HG03280 (cell line): ENCODE results near the gene CACNA1S.

Experiments
- ATAC-seq: cut with Tn5 transposase; IDR thresholded peaks from one replicate; pipeline ENCODE4 v1.9.1; 2021; ENCODE audit warnings: mild to moderate bottlenecking, moderate library complexity; ENCODE audit not compliant: unreplicated experiment

The CACNA1S gene

GRCh38 chr1:201016943-201017827 lies 95.0 kb downstream of the CACNA1S start:
- ATAC-seq = no peak

DNA sequence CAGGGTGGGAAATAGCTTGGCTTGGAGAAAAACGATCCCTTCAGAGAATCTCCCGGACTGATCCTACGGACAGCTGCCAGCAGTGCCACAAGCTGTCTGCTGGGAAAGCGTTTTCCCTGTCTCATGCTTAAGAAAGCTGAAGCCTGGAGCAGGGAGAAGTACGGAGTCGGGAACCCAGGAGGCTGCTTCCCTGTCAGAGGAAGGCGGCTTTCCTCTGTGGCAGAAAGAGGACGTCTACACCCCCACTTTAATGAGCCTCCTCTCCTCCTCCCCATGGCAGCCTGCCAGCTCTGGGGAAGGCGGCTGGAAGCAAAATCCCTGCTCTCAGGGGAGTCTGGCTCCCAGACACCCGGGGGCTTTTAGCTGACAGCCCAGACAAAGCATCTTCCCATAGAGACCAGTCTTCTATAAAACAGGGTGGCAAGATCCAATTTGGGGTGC lies 96.0 kb downstream of the CACNA1S start:
- no peak for ATAC-seq

DNA sequence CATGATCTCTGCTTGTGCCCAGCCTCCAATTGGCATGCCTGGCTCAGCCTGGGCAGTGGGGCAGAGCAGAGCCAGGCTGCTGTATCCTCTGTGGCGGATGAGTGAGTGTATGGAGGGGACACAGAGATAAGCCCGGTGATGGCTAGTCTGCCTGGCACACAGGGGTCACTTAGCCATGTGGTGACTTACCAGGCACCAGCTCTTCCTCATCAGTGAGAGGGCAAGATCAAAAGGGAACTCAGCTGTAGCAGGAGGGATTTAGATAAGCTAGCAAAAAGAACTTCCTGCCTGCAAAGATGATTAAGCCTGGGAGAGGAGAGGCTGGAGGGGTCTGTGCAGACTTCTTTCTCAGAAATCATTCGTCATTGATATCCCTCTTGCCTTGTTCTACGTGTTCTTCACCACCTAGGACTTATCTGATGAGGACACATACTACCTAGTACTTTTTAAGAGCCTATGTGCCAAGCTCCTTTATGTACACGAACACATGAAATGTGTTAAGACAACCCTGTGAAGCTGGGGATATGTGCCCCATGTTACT lies 96.6 kb downstream of the CACNA1S start:
- no peak for ATAC-seq

- no peak for ATAC-seq
These were observed 97.4 kb downstream of the CACNA1S start for GRCh38 chr1:201014816-201015200.

GRCh38 chr1:201013991-201014815 lies 98.0 kb downstream of the CACNA1S start:
- no peak for ATAC-seq

GRCh38 chr1:201013031-201013485 lies 99.2 kb downstream of the CACNA1S start:
- ATAC-seq = no peak

DNA sequence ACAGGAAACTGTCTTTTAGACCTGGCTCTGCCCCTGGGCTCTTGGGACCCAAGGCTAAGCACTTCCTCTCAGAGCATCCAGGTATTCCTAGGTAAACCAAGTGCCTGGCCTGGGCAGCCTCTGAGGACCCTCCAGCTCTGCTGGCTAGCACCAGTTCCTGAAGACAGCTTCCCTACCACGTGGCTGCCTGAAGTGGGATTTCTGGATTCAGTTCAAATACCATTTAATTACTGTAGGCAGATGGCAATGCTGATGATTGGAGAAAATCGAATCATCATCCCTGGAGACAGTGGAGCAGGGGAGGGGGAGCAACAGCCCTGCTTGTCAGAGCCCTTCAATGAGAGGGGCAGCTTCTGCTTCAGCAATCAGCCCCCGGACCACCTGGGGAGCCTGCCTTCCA lies 100.6 kb downstream of the CACNA1S start:
- ATAC-seq = no peak

GRCh38 chr1:201009962-201010645 lies 102.1 kb downstream of the CACNA1S start:
- no peak for ATAC-seq

DNA sequence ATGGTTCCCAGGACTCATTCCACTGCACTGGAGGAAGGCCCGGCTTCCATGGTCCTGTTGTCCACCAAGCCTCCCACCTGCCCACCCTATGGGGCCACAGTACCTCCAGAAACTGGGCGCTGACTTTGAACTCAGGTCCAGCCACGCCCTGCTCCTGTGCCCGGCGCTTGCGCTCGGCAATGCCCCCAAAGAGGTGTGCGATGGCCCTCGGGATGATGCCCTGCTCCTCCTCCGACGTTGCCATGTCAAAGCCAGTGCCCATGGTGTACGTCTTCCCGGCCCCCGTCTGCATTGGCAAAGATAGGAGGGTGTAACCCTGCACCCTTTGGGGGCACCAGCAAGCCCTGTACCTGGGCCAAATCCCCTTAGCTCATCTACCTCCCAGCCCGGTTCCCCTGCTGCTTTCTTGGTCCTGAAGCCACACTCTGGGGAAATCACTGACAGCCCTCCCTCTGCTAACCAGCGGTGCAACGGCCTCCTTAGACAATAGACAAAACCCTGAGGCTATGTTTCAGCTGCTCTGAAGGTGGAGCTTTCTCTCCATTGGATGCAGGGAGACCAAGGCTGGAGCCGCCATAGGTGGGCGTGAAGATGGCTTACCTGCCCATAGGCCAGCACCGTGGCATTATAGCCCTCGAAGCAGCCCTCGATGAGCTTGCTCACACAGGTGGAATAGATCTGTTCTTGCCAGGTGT lies 103.4 kb downstream of the CACNA1S start:
- ATAC-seq = no peak

DNA sequence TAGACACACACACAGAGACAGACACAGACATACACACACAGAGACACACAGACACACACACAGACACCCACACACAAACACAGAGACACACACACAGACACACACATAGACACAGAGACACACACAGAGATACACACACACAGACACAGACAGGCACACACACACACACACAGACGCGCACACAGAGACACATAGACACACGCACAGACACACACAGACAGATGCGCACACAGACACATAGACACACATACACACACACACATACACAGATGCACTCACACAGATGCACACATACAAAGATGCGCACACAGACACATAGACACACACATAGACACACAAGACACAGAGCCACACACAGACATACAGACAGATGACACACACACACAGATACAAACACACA lies 104.7 kb downstream of the CACNA1S start:
- ATAC-seq = no peak

DNA sequence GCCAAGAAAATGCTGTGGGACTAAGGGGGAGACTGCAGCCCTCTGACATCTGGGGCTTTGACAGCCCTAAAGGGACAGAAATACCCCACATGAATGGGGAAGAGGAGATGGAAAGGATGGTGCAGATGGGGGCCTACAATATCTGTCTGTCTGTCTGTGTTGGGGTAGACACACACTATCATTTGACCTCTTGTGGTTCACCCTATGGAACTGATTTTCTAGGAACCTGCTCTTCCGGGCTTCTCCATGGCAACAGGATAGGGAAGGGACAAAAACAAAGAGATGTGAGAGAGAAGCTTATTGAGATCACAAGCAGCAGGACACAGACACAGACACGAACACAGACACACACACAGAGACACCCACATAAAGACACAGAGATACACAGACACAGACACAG lies 105.8 kb downstream of the CACNA1S start:
- ATAC-seq = no peak

GRCh38 chr1:201004732-201005131 lies 107.5 kb downstream of the CACNA1S start:
- ATAC-seq = no peak

DNA sequence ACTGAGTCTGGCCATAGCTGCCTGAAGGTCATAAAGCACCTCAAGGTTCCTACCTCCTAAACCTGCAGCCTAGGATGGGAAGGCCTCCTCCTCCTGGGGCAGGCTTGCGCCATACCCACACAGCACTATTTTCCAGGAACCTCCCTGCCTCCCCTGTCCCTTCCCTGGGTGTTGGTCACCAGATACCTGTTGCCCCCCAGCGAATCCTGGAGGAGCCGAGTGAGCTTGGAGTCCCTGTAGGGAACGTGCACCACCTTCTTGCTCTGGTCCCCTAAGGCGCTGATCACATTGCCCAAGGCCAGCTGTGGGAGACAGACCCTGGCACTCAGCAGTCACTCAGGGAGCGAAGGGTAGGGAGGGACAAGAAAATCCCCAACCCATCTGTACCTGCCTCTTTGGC lies 108.1 kb downstream of the CACNA1S start:
- ATAC-seq = no peak

GRCh38 chr1:201002510-201002909 lies 109.7 kb downstream of the CACNA1S start:
- no peak for ATAC-seq

DNA sequence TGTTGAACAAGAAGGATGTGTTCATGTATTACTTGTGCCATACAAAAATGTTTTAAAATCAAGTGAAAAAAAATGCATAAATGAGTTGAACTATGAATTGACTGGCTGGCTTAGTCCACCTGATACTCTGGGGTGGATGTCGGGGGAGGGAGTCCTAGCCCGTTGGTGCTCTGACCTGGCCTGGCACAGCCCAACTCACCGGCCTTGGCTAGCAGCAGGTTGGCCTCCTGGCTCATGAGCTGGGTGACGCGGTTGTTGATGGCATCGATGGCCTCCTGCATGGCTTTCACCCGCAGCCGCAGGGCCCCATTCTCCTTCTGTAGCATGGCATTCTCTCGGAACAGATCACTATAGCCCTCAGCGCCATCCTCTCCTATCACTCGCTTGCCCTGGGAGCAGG lies 110.3 kb downstream of the CACNA1S start:
- no peak for ATAC-seq

DNA sequence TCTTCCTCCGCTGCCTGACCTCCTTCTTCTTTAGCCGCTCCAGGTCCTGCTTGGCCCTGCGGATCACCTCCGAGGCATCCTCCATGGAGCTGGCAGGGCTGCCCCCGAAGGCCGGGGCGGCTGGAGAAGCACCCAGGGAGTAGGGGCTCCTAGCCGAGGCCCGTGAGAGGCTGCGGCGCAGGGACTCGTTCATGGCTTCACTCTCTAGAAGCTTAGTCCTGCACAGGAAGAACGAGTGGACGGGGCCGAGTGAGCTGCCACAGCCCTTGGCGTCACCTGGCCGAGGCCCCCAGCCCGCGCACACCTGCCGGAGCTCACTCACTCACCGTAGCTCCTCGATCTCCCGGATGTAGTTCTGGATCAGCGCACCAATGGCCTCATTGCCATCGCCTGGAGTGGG lies 111.8 kb downstream of the CACNA1S start:
- no peak for ATAC-seq

DNA sequence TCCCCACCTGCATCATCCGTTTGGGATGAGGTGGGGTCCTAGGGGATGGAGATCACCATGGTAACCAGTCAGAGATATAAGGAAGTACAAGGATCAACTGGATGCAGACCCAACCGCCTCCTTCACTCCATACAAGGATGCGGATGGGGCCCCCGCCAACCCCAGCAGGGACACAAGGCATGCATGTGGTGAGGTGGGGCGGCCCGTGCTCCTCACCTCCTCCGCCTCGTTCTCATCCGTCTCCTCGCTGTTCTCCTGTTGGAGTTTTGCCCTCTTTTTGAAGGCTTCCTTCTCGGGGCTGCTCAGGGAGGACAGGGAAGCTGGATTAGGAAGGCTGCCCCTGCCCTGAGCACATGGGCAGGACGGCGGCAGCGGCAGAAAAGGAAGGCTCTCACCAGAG lies 112.6 kb downstream of the CACNA1S start:
- ATAC-seq = no peak

DNA sequence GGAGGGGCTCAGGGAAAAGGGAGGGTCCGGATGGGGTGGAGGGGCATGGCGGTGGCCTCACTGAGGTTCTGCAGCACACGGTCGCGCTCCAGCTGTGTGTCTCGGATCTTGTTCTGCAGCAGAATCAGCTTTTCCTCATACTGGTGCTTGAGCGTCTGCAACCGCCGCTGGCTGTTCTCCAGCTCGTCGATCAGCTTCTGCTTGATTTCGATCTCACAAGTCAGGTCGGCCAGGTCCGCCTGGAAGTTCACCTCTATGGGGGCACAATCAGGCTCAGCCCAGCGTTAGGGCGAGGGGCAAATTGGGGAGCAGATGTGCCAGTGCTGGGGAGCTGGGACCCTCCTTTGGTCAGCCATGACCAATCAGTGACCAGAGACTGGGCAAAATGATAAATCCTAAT lies 113.9 kb downstream of the CACNA1S start:
- ATAC-seq = no peak

- no peak for ATAC-seq
These were observed 119.7 kb downstream of the CACNA1S start for GRCh38 chr1:200992382-200993048.

- no peak for ATAC-seq
These were observed 121.1 kb downstream of the CACNA1S start for GRCh38 chr1:200991097-200991614.
